Activated CD4-positive, CD25-positive, alpha-beta regulatory T cell treated with anti-CD3 and anti-CD28 coated beads, Interleukin-2, amount 50 U/mL, for 72 hours (primary cell): ENCODE results near the gene PERM1.
"Not testable (repeated sequence)": the region's sequence is repeated elsewhere in the genome, so short reads cannot be mapped to it uniquely, and the experiment has no call there.

Source experiments
- DNase-seq: peaks from one replicate; pipeline ENCODE4 v3.0.0; 2021

Gene PERM1

DNA sequence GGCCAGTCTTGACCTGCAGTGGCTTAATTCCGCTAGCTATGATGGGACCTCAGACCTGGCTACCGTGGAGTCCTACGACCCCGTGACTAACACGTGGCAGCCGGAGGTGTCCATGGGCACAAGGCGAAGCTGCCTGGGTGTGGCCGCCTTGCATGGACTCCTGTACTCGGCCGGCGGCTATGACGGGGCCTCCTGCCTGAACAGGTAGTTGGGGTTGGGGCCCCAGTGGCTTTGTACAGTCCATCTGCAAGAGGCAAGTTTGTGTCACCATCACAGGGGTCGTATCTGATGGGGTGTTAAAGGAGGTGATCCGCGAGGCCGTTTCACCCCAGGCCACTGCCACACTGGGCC, 18.6 kb downstream of the PERM1 start:
- no peak for DNase-seq

DNA sequence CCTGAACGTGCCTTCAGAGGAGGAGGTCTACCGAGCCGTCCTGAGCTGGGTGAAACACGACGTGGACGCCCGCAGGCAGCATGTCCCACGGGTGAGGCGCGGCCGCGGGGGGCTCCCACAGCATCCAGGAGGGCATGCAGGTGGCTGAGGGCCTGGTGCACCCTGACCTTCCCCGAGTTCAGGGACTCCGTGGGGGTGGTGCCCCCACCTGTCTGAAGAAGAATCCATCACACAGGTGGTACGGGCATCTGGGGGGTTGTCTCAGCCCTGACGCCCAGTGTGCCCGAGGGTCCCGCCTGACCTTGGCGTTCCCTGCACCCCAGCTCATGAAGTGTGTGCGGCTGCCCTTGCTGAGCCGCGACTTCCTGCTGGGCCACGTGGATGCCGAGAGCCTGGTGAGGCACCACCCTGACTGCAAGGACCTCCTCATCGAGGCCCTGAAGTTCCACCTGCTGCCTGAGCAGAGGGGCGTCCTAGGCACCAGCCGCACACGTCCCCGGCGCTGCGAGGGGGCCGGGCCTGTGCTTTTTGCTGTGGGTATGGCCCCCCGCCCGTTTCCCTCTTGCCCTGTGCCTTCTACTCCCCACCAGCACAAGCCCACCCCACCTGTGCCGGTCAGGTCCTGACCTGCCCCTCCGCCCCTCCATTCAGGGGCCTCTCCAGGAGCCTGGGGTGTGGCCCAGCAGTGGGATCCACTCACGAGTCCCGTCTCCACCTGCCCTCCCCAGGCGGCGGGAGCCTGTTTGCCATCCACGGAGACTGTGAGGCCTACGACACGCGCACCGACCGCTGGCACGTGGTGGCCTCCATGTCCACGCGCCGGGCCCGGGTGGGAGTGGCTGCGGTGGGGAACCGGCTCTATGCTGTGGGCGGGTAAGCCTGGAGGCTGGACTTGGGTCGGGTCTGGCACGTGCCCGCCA, 19.3 kb downstream of the PERM1 start:
- DNase-seq = no peak

DNA sequence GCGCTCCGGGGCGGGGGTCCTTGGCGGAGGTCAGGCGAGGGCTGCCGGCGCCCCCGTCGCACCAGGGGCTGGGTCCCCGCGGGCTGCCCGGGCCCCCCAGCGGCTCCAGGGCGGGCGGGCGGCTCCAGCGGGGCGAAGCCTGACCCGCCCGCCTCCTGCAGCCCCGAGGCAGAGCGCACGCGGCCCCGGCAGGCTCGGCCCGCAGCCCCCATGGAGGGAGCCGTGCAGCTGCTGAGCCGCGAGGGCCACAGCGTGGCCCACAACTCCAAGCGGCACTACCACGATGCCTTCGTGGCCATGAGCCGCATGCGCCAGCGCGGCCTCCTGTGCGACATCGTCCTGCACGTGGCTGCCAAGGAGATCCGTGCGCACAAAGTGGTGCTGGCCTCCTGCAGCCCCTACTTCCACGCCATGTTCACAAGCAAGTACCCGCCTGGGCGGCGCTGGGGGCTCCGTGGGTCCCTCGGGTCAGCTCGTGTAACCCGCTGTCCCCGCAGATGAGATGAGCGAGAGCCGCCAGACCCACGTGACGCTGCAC, 20.7 kb downstream of the PERM1 start:
- no peak for DNase-seq

DNA sequence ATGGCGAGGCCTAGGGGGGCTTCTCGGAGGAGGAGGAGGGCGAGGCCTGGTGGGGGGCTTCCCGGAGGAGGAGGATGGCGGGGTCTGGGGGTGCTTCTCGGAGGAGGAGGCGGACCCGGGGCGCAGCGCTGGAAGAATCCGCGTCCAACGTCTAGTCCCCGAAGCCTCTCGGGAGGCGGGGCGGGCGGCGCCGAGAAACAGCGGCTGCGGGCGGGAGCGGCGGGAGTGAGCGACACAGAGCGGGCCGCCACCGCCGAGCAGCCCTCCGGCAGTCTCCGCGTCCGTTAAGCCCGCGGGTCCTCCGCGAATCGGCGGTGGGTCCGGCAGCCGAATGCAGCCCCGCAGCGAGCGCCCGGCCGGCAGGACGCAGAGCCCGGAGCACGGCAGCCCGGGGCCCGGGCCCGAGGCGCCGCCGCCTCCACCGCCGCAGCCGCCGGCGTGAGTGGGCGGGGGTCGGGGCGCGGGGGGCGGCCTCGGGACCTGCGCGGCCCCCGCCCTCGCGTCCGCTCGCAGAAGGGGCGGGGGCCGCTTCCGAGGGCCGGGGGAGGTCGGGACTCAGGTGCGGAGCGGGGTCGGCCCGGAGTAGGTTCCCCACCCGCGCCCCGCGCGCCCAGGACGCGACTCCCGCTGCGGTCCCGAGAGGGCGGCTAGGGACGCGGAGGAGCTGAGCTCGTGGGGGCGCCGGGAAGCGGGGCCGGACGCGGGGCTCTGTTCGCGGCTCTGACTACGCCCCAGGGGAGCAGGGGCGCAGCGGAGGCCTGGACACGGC, 21.3 kb downstream of the PERM1 start, which contains the start of gene KLHL17:
Gene KLHL17, plus strand, starts transcription at position 222 of the 769 bp plus-strand sequence. Its CDS starts 110 bp downstream, at position 332.
- peak; percentile 76 for DNase-seq

DNA sequence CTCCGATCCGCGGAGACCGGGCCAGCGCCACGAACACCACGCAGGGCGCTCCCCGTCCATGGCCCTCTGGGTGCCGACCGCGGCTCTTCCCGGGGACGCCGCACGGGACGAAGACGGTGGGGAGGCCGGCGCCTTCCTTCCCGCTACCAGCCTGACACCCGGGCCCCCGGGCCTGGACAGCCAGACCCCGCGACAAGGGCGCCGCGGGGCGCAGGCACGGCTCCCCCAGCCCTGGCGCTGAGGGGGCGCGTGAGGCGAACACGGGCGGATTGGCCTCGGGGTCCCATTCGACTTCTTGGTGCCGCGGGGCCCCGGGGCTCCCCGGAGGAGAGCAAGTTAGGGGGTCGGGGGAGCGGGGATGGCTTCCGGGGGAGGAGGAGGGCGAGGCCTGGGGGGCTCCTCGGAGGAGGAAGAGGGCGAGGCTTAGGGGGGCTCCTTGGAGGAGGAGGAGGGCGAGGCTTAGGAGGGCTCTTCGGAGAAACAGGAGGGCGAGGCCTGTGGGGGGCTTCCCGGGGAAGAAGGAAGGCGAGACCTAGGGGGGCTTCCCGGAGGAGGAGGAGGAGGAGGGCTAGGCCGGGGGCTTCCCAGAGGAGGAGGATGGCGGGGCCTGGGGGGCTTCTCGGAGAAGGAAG, 22.0 kb downstream of the PERM1 start:
- DNase-seq = no peak

DNA sequence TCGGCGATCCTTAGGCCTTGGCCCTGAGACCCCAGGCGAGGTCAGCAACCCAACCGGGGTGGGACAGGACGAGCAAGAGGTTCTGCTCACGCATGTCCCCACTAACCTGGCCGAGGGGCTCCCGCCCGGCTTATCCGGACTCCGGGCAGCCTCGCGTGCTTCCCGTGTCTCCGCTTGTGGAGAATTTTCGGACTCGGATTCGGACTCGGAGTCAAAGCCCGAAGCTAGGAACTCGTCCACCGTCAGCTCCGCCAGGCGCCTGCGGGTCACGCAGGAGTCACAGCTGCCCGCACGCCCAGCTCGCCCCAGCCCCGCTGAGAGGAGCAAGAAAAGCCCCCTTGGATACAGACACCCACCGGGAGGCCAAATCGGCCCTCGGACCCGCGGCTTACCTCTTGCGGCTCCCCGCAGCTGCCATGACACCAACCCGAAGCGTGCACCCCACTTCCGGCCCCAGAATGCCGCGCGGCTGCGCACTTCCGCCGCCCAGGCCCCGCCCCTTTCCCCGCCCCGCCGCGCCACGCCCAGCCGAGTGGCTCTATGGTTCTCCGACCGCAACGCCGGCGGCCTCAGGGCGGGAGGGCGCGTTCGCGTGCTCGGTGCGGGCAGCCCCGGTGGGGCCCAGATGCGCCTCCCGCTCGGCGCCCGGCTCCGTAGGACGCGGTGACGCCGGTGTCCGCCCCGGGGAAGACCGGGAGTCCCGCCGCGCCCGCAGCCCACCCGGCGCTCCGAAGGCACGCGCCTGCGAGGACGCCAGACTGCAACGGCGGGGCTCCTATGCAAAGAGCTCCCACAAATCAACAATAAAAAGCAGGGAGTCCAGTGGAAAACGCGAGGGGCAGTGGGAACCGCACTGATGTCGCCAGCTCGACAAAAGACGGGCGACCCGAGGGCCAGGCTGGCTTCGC, 22.8 kb downstream of the PERM1 start, which contains the start of gene NOC2L:
Gene NOC2L, minus strand, starts transcription at position 434 of the 908 bp plus-strand sequence. Its CDS starts 16 bp downstream, at position 418.
- peak; percentile 94 for DNase-seq

DNA sequence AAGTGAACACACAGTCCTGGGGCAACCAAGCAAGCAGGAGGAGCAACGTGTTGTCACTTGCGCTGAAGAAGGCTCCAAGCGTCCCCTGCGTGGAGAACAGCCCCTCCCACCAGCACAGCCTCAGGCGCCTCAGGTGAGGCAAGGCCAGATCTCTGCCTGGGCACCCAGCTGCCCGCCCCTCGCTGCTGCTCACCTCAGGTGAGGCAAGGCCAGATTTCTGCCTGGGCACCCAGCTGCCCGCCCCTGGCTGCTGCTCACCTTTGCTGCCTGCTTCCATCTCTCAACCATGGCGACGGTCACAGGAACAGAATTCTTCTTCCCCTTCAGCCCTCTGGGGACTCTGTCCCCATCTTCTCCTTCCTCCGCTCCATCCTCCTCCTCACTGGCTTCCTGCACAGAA, 25.3 kb downstream of the PERM1 start:
- DNase-seq = no peak

DNA sequence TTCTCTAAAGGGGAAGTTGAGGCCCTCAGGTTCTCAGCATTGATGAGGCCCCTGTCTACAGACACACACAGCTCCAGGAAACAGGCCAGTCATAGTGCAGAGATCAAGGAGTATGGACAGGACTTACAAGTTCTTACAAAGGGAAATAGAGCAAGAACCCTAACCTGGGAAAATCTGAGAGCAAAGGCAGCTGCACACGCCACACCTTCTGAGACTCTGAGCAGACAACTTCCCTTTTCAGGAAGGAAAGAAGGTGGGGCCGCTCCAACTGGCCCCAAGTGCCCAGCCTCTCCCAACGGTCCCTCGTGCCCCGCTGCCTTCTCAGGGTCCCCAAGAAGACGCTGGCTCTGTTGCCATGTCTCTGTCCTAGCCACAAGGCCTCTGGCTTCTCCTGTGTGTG, 26.4 kb downstream of the PERM1 start:
- DNase-seq = no peak

DNA sequence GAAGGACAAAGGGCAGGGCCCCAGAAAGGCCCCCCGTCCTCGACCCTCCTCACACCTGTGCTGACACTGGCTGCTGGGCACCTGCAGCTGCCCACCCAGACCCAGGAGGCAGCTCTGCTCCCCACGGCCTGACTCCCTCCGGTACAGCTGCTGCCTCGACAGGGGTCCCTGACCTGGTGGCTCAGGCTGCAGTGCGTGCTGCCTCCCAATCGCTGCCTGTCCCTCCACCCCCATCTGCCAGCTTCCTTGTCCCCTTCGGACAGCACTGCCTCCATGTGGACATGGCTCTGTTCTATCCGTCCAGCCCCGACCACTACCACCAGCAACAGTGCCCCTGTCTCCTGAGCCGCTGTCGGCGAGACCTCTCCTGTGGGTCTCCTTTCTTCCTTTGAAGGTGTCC, 27.0 kb downstream of the PERM1 start:
- no peak for DNase-seq

DNA sequence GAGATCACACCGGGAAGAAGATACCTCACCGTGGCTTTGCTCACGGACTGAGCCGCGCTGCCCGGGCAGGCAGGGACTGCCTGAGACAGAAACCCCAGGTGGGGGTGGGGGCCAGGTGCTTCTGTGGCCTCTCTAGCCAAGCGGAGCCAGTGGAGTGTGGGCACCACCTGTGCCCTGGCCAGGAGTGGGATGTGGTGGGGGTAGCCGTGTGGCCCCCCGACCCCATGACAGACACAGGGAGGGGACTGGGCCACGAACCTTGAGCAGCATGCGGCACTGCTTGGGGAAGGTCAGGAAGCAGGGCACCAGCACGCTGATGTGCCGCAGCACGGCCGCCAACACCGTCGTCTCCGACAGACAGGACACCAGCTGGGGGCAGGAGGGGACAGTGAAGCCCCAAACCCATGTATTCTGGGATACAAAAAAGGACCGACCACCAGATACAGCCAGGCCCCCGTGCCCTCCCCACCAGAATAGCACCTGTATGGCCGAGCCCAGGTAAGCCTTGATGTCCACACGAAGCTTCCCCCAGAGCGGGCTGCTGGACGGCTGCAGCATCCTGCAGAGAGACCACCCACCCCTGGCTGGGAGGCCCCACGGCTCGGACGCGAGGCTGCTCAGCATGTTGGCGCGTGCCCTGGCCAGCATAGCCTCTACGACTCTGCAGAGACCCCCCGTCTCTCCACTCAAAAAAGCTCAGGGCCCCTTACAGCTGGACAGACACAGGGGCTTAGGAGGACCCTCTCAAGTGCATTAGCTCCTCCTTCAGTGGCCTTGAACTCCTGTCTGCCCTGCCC, 28.2 kb downstream of the PERM1 start:
- no peak for DNase-seq

DNA sequence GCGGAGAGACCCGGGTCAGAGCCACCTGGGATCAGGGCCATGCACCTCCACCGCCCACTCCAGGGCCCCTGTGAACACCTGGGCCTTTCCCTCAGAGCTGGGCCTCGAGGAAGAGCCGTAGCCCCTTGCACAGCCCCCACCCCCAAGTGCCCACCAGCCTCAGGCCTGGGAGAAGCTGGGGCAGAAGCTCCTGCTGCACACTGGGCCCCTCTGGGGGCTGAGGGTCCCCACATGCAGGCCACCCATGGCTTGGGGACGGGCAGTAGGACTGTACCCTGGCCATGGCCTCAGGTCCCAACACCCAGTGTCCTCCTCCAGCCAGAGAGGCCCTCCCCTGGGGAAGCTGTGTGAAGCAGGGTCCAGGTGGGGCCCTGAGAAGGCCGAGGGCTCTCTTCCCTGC, 29.3 kb downstream of the PERM1 start:
- DNase-seq = no peak

DNA sequence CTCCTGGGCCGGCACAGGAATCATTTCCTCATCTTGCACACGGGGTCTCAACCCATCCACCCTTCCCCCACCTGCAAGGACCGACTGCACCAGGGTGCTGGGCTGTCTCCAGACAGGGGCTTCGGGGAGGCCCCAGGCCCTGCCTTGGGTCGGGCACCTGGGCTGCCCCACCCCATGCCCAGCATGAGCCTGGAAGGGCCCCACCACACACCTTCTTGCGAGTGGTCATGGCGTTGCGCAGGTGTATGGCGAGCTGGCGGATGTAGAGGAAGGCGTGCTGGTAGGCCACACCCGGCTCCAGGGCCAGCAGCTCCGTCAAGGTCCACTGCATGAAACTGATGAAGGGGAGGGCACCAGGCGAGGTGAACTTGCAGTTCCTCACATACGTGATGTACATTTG, 29.7 kb downstream of the PERM1 start:
- no peak for DNase-seq

DNA sequence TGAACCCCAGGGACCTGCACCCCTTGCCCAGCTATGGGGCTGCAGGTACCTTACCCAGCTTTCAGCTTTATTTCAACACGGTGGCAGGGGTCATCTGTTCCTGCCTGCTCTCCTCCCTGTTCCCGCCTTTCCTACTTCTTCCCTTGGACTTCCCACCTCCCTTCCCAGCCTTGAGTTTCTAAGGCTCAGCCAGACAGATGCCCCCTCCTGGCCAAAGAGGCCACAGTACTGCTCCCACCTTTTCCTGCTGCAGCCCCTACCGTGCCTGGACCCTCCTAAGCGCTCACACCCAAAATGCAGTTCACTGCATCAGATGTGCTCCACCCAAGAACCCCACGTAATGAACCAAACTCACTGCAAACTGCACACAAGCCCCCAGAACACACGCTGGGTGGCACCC, 30.5 kb downstream of the PERM1 start:
- DNase-seq = no peak

DNA sequence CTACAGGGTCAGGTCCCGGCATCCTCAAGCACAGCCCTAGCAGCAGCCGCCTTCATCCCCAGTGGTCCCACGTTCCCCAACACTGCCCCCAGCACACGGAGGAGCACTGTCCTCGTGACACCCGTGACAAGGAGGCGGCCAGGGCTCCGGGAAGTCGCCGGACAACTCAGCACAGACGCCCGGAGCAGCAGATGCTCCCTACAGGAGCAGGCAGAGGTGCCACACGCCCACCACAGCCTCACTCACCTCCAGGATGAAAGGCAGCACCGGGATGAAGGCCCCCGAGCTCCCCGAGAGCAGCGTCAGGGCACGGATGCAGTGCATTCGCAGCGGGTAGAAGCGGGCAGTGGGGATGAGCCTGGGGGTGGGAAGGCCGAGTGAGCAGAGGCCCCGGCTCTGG, 31.0 kb downstream of the PERM1 start:
- no peak for DNase-seq

DNA sequence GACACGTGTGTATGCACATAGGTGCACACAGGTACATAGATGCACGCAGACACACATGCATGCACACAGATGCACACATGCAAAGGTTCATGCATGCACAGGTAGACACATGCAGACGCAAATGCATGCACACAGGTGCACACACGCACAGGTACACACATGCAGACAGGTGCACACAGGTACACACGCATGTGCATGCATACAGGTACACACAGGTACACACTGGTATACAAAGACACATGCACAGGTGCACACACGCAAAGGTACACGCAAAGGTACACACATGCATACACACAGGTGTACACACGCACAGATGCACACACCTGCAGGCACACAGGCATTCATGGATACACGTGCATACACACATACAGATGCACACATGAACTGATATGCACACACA, 31.6 kb downstream of the PERM1 start:
- no peak for DNase-seq

DNA sequence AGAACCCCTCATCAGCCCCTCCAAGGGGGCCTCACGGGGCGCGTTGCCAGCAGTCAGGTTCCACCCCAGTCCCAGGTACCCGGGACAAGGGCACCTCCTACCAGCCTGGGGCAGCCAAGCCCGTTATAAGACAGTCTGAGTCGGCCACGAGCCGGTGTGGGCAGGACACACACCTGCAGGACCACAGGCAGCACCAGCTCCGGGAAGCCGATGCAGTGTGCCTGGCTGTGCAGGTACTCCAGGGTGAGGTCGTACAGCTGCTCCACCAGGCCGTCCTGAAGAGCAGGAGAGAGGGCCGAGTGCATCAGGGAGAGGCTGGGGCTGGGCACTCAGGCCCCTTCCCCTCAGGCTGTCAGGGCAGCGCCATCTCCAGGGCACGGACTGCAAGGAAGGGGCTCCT, 33.9 kb downstream of the PERM1 start:
- DNase-seq = no peak

DNA sequence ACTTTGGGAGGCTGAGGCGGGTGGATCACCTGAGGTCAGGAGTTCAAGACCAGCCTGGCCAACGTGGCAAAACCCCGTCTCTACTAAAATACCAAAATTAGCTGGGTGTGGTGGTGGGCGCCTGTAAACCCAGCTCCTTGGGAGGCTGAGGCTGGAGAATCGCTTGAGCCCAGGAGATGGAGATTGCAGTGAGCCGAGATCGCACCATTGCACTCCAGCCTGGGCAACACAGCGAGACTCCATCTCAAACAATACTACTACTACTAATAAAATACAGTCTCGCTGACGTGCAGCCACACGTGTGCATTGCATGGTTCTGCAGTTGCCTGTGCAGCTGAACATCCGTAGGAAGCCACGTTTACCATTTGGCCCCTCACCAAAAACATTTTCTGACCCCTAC, 35.1 kb downstream of the PERM1 start:
- DNase-seq = not testable (repeated sequence)

DNA sequence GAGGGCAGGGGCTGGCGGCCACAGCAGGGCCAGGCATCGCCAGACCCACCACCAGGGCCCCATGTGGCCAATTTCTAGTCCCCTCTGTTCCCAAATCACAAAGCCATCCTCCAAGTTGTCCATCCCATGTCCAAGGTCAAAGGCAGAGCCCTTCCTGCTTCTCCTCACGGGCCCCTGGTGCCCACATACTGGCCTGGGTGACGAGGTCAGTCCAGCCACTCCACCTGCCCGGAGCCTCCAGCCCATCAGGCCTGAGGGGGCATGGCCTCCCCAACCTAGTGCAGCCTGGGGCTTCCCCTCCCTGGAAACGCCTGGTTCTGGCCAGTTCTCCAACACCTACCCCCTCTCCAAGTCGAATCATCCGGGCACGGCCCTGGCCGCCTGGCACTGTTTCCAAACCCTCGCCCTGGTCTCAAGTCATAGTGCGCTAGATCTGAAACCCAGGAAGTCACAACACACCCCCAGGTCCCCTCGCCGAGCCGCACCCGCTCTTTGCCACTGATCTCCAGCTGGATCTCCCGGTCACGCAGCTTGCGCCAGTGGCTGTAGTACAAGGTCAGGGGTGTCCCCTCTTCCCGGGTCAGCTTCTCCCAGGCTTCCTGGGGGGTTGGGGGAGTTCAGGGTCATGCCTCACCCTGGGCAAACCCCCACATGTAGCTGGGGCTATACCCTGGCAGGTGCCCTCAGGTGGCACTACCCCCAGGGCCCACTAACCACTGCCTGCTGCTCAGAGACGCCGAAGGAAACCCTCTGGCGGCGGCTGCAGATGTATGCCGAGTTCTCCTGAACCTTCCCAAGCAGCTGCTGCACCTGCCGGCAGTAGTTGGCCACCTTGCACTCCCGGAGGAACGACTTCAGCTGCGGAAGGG, 36.0 kb downstream of the PERM1 start:
- no peak for DNase-seq

DNA sequence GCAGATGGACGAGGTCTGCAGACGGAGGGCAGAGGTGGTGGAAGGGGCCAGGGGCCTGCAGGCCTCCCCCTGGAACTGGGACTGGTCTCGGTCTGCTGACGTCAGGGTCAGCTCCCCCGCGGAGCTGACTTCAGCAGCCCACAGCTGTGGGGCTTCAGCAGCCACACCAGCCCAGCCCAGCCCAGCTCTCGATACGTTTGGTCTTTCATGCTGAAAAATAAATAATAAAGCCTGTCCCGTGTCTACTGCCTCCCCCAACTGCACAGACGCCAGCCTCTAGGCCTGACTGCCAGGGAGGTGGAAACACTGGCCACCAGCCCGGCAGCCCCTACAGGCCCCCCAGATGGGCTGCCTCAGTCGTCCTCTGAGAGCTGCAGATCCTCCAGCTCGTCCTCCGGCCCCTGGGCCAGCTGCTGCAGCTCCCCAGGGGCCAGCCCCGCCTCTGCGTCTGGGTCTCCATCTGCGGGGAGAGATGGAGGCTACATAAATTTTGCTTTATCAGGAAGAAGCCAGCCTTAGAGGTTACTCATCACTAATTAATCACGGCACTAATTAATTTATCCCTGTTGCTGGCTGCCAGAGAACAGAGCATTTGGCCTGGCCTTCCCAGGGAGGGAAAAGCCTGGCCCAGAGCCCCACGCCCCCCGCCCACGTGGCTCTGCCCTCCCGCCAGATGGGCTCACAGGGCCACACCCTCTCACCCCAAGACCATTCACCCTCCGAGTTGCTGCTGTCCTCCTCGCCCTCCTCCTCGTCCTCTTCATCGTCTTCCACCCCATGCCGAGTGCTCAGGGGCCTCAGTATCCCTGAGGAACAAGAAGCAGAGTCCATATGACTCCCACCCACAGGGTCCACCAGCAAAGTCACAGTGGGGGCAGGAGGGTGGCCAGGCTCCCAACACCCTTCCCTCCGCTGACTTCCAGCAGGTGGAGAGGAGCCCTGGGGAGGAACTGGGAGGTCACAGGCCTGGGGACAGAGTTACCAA, 37.3 kb downstream of the PERM1 start:
- no peak for DNase-seq
